SKM-1 (cell line): ENCODE results near the gene OGFRL1.

Experiments
- DNase-seq: peaks from one replicate; lab custom pipeline; 2025; ENCODE audit not compliant: unreplicated experiment; lab: John Stamatoyannopoulos, UW

OGFRL1 gene

DNA sequence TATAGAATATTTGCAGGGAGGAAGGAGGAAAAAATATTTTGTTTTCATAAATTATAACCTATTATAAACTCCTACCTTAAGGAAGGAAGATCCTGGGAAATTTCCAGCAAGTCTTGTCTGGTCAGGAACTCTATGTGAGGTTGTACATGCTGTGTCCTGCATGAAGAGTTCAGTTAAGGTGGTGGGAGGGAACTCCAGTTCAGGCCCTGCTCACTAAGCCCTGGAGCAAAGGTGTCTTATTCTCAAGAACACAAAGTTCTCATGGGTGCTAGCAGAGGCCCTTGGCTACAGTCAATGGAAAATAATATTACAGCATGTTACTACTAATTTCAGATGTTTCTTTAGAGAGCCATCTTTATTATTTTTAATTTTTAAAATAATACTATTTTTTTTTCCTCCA is 3.8 kb upstream of the OGFRL1 start:
- DNase-seq: no peak

GRCh38 chr6:71287038-71287437 is 1.6 kb upstream of the OGFRL1 start:
- peak; percentile 36 for DNase-seq

DNA sequence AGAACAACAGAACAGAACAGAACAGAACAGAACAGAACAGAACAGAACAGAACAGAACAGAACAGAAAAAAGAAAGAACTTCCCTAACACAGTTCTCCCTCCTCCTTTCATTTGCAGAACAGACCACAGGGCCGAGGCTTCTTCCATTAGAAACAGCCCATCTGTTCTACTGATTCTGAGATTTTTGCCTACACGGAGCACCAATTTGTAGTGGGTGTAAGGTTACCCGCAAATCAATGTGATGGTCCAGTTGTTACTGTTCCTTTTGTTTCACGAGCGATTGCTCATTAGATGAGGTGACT is 734 bp upstream of the OGFRL1 start:
- DNase-seq: no peak

GRCh38 chr6:71289039-71289801 is 609 bp downstream of the OGFRL1 start:
- no peak for DNase-seq

GRCh38 chr6:71289802-71290175 is 1.2 kb downstream of the OGFRL1 start:
- no peak for DNase-seq

DNA sequence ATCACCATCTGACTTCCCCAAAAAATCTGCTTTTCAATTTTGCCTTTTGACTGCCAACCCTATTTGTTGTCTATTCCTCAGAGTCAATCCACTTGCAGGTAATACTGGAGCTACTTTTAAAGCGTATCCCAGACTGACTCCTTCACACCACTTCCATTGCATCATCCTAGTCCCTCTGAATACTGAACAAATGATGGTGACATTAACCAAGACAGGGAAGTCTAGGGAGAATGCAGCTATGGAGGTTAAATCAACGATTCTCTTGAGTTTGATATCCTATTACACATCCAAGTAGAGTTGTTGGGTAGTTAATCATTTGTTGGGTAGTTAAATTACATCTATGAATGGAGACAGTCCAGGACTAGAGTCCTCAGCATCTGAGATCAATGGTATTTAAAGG is 2.0 kb downstream of the OGFRL1 start:
- DNase-seq: no peak

DNA sequence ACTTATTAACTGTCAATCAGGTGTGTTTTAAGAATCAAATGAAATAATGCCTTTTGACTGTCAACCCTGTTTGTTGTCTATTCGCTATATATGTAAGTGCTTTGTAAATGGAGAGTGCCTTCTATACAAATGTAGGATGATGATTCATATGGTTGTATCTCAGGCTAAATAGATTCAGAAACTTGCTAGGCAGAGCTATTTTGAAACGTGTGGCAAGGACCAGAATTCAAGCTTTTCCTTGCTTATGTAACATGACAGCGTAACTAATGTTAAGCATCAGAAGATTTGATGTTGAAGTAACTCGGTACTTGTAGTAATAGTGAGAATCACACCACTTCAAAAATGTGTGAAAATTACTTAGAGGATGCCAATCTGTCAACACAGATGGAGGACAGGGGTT is 3.4 kb downstream of the OGFRL1 start:
- no peak for DNase-seq

- DNase-seq: no peak
These were observed 5.5 kb downstream of the OGFRL1 start for GRCh38 chr6:71294121-71294523.

GRCh38 chr6:71298459-71298858 is 9.8 kb downstream of the OGFRL1 start:
- DNase-seq: no peak

DNA sequence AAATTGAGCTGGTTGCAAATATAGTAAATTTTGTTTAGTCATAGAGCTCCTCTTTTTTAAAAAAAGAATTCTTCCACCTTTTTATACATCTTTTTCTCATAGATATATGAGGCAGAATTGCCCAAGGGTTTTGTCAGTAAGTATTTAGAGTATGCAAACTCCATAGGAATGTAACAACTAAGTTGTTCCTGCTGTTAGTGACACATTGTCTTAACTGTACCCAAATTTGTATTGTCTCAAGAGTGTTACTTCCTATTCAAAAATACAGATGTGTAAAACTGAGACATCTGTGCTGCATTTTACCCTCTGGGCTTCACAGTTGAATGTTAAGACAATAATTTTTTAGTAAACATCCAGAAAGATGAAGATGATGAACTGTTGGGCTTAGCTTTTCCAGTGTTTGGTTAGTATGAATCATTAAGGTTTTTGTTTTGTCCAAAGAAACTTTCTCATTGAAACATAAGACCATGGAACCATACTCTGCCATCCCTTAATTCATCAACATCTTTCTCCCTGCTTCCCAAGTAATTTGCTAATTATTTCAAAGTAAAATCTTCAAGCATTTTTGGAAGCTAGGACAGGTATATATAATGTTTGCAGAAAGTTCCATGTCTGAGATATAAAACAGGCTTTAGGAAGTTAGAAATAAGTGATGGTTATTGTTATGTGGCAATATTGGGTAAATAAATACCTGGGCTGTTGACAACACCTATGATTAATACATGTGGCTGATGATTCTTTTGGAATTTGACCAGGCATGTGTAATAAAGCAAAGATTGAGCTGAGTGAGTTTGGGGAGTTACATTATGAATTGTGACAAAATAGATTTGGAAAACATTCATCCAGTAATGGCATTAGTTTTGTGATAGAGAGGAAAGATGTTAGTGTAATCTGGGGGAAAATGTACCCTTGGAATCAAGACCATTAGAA is 11.2 kb downstream of the OGFRL1 start:
- no peak for DNase-seq

- DNase-seq: no peak
These were observed 12.1 kb downstream of the OGFRL1 start for GRCh38 chr6:71300561-71301168.

DNA sequence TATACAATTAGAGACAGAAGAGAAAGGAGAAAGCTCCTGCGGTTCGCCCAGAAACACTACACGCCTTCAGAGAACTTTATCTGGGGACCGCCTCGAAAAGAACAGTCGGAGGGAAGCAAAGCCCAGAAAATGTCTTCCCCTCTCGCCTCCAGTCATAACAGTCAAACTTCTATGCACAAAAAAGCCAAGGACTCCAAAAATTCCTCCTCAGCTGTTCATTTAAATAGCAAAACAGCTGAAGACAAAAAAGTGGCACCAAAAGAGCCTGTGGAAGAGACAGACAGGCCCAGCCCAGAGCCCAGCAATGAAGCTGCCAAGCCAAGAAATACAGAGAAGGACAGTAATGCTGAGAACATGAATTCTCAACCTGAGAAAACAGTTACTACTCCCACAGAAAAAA is 12.9 kb downstream of the OGFRL1 start:
- DNase-seq: no peak

- DNase-seq: no peak
These were observed 21.0 kb downstream of the OGFRL1 start for GRCh38 chr6:71309656-71310055.

GRCh38 chr6:71310261-71310660 is 21.6 kb downstream of the OGFRL1 start:
- no peak for DNase-seq

DNA sequence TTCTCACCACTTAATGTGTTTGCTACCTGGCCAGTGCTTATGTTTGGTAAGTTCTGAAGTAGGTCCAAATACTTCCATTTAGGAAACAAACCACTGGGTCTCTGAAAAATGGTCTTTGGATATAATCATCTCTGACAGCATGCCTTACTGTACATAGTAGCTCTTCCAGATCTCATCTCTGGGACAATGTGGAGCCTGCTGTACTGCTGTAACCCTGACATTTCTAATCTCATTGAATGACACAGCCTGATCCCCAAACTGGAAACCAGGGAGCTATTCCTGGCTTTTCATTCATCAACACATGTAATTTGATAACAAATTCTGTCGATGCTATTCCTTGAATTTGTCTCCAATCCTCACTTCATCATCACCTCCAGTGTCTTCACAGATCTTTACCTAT is 23.5 kb downstream of the OGFRL1 start:
- no peak for DNase-seq

- no peak for DNase-seq
These were observed 28.8 kb downstream of the OGFRL1 start for GRCh38 chr6:71317441-71317840.

- no peak for DNase-seq
These were observed 31.4 kb downstream of the OGFRL1 start for GRCh38 chr6:71320041-71320440.

- no peak for DNase-seq
These were observed 32.7 kb downstream of the OGFRL1 start for GRCh38 chr6:71321314-71321713.

DNA sequence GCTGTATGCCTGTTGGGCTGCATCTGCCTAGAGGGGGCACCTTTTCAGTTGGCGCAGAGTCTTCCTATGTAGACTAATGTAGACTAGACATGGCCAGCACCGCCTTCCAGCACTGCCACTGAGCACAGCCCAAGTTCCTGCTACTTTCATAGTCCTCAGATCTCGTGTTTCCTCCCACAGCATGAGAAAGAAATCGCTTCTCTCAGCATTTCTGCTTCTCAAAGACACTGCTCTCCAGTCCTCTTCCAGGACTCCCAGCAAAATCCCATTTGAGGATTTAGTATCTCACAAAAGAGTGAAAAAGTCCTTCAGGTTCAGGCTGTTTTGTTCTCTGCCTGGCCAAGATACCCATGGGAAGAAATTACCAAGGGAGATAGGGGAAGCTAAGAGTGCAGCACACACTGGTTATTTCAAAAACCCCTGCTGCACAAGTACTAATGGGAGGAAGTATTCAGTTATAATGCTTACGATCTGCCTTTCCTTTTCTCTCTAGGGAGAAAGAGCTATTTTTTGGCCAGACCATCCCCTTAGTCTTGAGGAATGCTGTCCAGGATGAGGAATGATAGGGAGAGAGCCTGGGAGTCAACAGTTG is 35.7 kb downstream of the OGFRL1 start:
- DNase-seq: no peak

GRCh38 chr6:71326611-71327010 is 38.0 kb downstream of the OGFRL1 start:
- DNase-seq: no peak

- no peak for DNase-seq
These were observed 41.9 kb downstream of the OGFRL1 start for GRCh38 chr6:71330501-71330900.

DNA sequence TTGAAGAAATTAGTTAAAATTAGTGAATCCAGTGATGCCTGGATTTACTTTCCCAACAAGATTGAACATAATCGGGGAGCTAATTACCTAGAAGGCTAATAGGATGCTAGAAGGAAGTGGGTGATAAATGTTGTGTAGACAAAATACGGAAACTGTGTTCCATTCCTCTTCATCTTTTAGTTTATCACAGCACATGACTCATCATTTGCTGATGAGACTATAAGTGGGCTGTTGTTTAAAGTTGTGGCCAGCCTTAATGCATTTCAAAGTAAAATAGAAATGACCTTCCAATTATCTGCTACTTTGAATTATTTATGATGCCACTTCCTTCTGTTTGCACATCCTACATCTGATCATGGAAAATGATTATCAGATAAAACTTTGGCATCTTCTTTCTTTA is 43.4 kb downstream of the OGFRL1 start:
- no peak for DNase-seq
